HG03159 (cell line): Measurements from ENCODE around the gene NPTXR.
"Not testable (repeated sequence)": the region's sequence is repeated elsewhere in the genome, so short reads cannot be mapped to it uniquely, and the experiment has no call there.

Experiments
- ATAC-seq: cut with Tn5 transposase; IDR thresholded peaks from one replicate; pipeline ENCODE4 v1.9.1; 2021; ENCODE audit warnings: mild to moderate bottlenecking, moderate library complexity; ENCODE audit not compliant: unreplicated experiment

NPTXR gene

GRCh38 chr22:38832005-38832978 is 11.5 kb downstream of the NPTXR start:
- no peak for ATAC-seq

DNA sequence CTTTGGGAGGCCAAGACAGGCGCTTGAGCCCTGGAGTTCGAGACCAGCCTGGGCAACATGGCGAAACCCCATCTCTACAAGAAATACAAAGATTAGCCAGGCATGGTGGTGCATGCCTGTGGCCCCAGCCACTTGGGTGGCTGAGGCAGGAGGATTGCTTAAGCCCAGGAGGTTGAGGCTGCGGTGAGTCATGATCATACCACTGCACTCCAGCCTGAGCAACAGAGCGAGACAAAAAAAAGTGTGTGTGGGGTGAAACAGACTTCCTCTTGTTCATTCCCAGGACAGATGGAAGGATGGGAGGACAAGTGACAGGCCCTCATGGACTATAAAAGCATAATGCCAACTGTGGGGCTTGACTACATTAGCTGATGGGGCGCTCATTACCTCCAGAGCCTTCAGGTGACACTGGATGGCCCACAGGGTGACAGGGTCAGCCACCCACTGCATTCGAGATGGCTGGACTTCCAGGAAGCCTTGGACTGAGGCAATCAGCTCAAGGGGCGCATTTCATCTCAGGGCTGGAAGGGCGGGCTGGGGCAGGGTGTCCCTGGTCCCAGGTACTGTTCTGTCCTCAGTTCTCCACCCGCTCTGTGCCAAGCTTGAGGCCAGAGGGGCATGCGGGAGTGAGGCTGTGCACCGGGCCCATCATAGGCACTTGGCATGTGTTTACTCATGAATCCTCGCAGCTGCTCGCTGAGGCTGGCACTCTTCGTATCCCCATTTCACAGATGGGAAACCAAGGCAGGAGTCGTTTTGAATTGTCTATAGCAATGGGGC is 12.5 kb downstream of the NPTXR start:
- ATAC-seq: no peak

GRCh38 chr22:38830845-38831108 is 13.1 kb downstream of the NPTXR start:
- no peak for ATAC-seq

- ATAC-seq: no peak
These were observed 13.6 kb downstream of the NPTXR start for GRCh38 chr22:38830026-38830844.

GRCh38 chr22:38829485-38829884 is 14.3 kb downstream of the NPTXR start:
- no peak for ATAC-seq

DNA sequence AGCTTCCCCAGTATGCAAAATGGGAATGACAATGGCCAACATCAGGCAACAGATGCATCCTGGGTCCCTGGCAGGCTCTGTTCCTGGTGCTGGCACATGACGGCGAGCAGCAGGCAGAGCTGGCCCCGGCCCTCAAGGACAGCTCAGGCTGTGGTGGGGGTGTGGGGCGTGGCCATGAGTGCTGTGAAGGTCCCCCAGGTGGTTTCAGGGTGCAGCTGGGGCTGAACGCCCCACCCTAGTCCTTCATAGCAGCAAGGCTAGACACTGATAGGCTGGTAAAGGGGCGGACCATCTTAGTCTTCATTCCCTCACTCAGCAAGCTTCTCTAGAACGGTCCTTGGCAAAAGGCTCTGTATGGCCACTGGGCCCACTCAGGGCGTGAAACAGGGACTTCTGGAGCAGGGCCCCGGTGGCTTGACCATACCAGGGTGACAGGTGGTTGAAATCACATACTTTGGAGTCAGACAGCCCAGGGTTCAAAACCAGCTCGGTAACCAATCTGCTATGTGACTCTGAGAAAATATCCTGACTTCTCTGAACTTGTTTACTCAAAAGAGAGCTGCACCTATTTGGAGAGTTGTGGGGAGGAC is 15.1 kb downstream of the NPTXR start:
- ATAC-seq: no peak

GRCh38 chr22:38828191-38828590 is 15.6 kb downstream of the NPTXR start:
- ATAC-seq: no peak

DNA sequence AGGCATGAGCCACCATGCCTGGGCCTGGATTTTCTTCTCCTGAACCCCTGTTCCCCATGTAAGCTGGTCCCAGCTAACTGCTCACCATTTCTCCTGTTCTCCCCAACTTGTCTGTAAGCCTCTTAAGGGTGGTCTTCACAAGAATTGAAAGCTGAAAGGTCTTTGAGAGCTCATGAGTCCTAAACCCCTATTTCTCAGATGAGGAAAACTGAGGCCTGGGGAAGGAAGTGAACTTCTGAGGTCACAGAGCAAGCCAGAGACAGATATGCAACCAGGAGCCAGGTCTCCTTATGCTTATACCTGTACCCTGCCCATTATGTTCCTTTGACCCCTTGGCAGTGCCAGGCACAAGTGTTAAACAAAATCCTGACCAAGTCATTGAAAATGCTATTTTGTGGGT is 16.3 kb downstream of the NPTXR start:
- no peak for ATAC-seq

GRCh38 chr22:38826801-38827200 is 17.0 kb downstream of the NPTXR start:
- no peak for ATAC-seq

DNA sequence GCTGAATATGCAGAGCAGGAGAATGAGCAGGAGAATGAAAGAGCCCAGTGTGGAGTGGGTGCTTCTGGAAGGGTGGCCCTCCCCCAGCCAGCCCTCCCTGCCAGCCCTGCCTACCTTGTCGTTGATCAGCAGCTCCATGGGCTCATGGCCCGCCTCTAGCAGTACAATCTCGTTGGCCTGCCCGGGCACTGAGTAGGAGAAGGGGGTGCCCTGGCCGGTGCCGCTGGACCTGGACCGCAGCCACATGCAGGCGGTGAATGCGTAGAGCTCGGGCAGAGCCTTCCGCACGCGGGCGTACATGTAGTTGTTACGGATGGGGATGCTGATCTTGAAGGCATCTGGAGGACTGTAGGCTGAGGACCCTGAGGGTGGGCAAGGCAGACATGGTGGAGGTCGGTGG is 17.4 kb downstream of the NPTXR start:
- no peak for ATAC-seq

DNA sequence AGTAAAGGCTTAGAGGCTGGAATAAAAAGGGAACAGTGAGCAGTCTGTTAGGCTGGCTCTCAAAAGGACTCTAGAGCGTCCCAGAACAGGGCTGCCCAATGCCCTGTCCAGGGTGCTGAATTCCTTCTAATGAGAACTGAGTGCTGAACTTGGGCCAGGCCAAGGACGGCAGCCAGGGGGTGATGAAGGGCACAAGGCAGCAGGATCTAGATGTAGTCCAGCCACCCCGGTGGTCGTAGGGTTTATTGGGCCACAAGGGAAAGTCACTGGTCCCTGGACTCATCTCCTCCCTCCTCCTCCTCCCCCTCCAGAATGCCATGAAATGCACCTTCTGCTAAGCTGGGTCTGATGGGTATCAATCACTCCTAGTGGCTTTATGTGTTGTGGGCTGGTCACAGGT is 19.2 kb downstream of the NPTXR start:
- ATAC-seq: no peak

DNA sequence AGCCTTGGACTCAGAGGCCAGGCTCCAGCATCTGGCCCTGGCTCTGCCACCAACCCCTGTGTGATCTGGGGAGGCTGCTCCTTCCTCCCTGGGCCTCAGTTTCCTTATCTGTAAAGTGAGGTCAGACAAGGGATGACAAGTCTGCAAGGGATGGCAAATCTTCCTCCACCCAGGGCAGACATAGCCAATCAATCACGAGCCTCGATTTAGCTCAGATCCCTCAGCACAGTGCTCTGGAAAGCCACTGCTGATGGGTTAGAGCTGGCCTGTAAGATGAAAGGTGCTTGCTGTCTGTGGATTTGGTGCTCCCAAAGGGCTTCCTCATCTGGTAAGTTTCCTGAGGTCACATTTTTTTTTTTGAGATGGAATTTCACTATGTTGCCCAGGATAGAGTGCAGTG is 20.2 kb downstream of the NPTXR start:
- no peak for ATAC-seq

DNA sequence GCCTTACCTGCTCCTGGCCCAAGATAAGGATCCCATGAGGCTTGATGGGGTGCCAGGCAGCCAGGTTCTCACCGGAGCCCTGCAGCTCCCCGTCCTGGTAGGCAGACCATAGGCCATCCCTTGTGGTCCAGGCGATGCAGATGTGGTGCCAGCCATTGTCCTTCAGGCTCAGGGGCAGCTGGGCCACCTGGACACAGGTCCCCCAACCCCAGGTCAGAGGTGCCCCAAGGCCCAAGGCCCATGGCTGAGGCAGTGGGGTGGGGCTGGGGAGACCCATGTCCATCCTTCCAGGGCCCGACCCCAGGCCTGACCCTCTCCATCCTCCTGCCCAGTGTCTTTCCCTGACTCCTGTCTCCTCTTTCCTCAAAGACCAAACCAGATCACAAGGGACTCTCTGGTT is 20.8 kb downstream of the NPTXR start:
- ATAC-seq: no peak

DNA sequence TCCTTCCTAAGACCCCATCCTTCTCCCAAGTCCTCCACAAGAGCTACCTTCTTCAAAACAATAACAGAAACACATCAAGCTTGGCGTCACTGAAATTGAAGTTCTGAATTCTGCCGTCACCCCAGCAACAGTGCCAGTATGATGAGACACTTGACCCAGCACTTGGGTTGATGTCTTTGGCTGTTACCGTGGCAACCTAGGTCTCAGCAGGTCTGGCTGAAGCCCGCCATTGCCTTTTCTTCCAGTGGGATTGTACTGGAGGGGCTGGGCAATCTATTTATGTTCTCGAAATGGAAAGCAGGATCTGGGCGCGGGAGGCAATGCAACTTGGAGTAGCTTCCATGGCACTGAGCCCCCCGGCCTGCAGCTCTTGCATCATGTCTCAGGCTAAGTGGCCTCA is 23.8 kb downstream of the NPTXR start:
- no peak for ATAC-seq

DNA sequence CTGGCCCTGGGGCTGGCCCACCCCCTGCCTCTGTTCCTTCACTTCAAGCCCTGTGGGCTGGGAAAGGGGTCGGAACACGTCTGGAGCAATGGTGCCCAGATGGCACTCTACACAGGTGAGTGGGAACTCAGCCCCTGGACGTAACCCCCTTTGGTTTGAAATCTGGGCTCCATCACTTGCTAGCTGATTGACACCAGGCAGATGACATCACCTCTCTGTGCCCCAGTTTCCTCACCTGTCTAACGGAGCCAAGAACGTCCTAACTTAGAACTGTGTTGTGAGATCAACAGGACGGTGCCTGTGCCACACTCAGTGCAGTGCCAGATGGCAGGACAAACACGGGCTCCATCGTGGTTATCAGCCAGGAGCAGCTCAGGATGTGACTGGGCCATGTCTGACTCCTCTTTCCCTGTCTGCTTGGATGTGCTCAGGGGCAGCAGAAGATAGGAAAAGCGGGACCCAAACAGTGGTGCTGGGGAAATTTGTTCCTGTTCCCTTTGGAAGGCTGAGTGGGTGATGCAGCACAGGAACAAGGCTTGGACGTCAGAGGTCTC is 24.4 kb downstream of the NPTXR start:
- no peak for ATAC-seq

- no peak for ATAC-seq
These were observed 26.6 kb downstream of the NPTXR start for GRCh38 chr22:38817196-38817595.

- no peak for ATAC-seq
These were observed 28.0 kb downstream of the NPTXR start for GRCh38 chr22:38815842-38816241.

DNA sequence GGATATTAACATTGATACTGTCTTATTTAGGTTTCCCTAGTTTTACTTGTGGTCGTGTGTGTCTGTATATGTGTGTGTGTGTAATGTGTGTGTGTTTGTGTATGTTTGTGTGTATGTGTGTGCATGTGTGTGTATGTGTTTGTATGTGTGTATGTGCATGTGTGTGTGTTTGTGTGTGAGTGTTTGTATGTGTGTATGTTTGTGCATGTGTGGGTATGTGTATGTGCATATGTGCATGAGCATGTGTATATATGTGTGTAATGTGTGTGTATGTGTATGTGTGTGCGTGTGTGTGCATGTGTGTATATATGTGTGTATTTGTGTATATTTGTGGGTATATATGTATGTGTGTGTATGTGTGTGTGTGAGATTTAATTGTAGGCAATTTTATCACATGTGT is 32.6 kb downstream of the NPTXR start:
- ATAC-seq: no peak

DNA sequence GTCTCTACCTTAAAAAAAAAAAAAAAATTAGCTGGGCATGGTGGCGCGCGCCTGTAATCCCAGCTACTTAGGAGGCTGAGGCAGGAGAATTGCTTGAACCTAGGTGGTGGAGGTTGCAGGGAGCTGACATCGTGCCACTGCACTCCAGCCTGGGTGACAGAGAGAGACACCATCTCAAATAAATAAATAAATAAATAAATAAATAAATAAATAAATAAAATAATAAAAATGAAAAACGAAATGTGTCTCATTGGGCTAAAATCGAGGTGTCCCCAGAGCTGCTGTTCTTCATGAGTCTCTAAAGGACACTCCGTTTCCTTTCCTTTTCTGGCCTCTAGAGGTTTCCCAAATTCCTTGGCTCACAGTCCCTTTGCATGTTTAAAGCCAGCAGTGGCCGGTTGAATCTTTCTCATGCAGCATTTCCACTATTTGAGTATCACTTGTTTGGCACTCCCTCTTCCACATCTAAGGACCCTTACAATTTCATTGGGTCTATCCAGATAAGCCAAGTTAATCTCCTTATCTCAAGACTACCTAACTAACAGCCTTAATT is 38.7 kb downstream of the NPTXR start:
- not testable (repeated sequence) for ATAC-seq

DNA sequence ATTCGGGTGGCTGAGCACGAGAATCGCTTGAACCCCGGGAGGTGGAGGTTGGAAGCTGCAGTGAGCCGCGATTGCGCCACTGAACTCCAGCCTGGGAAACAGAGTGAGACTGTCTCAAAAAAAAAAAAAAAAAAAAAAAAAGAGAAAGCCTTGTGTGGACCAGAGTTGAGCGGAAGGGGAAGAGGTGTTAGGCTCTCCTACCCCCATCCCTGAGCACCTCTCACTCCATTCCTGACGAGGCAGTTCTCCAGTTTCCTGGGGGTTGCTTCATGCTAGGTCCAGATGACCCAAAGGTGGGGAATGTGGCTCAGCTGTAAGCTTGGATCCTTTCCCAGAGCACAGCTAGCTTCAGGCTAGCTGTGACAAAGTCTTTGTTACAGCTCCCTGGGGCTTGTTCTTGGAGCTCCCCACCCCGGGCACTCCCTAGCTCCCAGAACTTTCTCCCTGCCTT is 41.1 kb downstream of the NPTXR start:
- ATAC-seq: no peak
